ENCODE data around the gene APOBEC3B.

GRCh38 chr22:38989466-38989865 lies 7.3 kb downstream of the APOBEC3B start:
- no peak for TF ChIP-seq CTCF (IDR thresholded peaks at IDR 0.05)
- TF ChIP-seq POLR2A (IDR thresholded peaks at IDR 0.05), result no peak
